NCI-H1436 (cell line): ENCODE results near the gene REEP6.

Experiments
- DNase-seq: peaks from one replicate; lab custom pipeline; 2025; lab: John Stamatoyannopoulos, UW

The REEP6 gene

DNA sequence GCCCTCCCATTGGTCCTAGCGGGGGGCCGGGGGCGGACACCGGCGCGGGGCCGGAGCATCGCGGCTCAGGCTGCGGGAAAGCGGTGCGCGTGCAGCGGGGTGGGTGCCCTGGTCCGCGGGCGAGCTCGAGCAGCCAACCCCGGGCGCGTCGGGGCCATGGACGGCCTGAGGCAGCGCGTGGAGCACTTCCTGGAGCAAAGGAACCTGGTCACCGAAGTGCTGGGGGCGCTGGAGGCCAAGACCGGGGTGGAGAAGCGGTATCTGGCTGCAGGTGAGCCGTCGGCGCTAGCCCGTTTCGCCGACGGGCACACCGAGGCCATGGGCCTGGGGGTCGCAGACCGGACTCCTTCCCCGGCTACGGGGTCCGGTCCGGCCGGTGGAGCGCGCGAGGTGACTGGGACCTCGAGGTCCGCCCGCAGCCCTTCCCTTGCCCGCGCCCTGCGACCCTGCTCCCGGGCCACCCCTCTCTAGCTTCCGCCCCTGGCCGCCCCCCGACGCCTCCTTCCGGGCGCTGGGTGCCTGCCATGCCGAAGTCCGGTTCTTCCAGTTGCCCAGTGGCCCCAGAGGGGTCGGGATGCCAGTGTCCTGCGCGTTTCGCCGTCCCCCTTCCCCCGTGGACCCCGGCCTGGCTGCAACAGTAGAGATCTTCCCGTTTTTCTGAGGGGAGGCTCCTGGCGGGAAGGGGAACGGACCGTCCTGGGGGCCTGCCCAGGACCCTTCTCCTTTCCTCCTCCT lies at the start of gene REEP6:
Gene REEP6, plus strand, starts transcription at position 68 of the 735 bp plus-strand sequence. Its CDS starts 89 bp downstream, at position 157.
- no peak for DNase-seq

DNA sequence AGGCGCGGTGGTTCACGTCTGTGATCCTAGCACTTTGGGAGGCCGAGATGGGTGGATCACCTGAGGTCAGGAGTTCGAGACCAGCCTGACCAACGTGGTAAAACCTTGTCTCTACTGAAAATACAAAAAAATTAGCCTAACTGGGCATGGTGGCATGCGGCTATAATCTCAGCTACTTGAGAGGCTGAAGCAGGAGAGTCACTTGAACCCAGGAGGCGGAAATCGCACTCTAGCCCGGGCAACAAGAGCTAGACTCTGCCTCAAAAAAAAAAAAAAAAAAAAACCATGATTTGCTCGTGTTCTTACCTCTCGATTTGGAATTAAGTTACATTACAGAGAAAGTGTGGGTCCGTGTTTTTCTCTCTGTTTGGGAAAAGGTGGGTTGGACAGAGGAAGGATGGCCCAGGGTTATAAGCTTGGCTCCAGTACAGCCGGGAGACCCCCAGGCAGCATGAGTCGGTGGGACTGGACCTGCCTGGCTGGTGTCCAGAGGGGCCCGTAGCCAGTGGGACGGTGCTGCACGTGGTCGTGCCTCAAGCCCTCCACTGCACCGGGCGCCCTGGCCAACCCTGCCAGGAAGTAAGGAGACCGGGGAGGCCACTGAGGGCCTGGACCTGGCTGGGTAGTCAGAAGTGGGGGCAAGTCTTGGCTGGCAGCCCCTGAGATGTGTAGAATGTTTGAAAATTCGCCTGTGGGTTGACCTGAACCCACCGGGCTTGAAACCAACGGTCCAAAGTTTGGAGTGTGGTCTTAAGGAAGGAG lies 49.1 kb upstream of the REEP6 start:
- no peak for DNase-seq

DNA sequence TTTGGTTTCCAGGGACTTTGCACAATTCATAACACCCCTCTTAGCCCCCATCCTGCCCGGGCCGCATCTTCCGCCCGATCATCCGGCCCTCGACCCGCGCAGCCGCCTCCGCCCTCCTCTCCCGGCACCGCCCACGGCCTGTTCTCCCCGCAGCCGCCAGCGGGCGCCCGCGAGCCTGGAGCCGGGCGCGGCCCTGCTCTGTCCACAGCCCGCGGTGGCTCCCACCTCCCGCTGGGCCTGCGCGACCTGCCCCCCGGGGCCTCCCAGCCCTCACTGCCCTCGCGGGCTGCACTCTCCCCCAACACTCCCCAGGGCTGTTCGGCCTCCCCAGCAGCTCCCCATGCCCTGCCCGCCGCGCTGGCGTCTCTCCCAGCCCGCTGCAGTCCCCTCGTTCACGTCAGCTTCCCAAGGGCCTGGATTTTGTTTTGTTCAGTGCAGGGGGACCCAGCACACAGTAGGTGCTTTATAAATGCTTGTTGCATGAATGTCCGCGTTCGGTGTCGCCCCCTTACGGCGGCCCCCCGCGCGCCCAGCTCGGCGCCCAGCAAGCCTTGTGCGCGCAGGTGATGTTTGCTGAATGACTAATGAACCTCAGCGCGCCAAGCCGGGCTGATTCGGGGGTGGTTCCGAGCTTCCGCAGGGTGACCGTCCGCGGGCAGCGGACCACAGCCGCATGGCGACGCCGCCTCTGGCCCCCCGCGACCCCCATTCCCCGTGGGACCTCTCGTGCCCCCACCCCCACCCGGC lies 45.6 kb upstream of the REEP6 start:
- DNase-seq, result peak; percentile 68

DNA sequence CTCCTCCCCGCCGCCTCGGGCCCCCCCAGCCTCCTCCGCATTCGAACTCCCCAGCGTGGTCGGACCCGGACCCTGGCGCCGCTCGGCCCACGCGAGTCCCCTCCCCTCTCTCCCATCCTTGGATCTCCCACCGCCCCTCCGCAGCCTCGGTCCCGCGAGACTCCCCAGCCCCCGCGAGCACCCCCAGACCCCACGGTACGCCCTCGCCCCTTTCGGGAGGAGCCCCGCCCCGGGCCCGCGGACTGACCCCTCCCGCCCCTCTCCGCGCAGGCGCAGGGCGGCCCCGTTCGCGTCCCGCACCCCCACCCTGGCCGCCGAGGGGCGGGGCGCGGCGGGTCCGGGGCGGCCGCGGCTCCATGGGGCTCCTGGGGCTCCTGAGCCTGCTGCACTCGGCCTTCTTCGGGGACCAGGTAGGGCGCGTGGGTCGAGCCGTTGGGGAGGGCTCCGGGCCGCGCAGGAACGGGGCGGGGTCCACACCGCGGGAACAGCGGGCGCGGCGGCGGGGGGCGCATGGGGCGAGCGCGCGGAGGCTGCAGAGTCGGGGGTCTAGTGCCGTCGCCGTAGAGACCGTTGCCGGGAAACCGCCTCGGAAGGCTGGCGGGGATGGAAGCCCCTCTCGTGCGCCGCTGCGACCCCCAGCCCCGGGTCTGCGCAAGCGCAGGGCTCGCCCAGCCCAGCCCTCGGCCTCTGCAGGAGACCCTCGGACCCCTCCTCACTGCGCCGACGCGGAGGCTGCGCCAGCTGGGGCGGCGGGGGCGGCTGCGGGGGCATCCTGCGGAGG lies 44.9 kb upstream of the REEP6 start:
- peak; percentile 69 for DNase-seq

DNA sequence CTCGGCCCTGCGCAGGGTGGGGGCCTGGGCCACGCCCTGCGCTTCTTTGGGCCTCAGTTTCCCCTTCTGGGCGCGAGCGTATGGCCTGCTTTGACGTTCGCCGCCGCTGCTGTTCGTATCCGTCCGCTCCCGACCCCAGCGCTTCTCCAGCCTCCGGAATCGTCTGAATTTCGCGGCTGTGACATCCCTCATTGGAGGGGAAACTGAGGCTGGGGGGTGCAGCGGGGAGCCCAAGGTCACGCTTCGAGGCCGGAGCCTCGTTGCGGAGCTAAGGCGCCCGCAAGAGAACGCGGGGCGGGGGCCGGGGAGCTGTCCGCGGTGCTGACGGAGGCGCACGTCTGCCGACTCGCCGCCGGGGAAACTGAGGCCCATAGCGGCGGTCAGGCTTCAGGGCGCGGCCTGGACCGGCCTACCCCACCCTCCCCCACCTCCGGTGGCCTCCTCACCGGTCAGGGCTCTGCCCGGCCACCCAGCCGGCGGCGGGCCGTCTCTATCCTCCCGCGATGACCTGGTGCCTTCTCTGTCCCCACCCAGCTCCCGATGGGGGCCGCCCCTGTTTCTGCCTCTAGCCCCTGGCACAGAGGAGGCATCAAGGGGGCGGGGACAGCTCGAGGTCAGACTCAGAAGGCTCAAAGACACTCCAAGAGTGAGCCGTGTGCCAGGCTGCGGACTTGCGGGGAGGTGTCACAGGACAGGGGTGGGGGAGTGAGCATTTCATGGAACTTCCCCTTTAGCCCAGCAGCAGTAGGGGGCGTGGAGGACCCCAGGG lies 44.1 kb upstream of the REEP6 start:
- DNase-seq, result peak; percentile 14

DNA sequence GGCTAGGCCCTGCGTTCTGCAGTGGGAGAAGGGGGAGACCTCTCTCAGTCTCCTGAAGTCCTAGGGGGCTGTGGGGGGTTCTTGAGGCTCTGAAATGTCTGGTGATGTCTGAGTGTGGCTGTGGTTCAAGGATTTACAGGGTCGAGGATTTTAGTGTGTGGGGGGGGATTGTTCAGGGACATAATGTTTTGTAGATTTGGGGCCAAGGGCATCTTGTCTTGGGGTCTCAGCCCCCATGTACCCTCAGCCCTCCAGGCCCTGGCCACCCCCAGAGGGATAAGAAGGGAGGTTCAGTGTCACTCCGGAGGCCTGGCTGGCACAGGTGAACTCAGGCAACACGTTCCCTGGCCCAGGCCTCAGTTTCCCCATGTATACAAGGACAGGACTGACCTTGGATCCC lies 43.5 kb upstream of the REEP6 start:
- no peak for DNase-seq

DNA sequence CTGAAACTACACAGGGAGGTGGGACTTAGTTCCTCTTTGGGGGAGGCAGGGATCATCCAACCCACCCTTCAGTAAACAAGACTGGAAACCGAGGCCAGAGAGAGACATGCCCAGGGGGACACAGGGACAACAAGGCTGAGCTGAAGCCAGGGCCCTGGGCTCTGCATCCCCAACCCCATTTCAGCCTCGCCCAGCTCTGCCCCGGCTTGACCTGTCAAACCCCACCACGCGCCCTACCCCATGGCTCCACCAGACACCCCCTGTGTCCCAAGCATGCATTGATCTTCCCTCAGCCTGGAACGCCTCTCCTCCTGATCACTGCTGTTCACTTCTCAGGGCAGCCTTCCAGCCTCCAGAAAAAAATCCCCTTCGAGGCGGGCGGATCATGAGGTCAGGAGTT lies 43.0 kb upstream of the REEP6 start:
- DNase-seq, result no peak

DNA sequence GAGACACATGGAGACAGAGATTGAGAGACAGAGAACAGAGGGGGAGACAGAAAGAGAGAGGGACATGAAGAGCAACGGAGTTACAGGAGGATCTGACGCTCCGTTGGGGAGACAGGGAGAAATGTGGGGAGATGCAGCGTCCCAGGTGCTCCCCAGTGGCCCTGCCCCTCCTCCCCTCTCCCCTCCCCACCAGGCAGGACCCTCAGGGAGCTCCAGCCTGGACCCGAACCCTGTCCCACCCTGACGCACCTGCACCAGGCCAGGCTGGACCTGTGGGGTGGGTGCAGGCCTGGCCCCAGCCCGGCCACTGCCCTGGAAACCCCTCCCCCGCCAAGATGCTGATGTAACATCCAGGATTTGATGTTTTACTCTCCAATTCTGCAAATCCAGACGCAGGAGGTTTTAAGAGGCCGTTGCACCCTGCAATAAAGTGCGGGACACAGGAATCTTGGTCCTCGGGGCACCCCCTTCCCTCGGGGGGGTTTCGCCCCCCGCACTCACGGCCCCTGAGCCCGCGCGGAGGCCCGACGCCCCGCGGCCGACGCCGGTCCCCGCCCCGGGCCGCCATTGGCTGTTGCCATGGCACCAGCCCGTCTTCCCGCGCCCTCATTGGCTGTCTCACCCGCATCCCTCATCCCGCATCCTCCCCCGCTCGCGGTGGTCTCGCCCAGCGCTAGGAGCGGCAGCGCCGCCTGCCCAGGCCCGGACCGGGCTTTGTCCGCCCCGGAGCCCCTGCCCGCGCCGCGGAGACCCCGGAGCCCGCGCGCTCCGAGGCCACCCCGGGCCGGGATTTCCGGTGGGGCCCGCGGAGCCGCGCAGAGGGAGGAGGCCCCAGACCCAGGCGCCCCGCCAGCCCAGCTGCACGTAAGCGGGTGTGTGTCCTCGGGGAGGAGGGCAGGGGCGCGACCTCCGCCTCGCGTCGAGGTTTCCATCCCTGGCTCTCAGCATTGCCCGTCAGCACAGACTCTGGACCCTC lies 41.2 kb upstream of the REEP6 start, which contains the start of gene APC2:
Gene APC2, plus strand, starts transcription at position 655 of the 976 bp plus-strand sequence. CDS start 2,881 bp downstream, outside the sequence.
- DNase-seq, result peak; percentile 87

DNA sequence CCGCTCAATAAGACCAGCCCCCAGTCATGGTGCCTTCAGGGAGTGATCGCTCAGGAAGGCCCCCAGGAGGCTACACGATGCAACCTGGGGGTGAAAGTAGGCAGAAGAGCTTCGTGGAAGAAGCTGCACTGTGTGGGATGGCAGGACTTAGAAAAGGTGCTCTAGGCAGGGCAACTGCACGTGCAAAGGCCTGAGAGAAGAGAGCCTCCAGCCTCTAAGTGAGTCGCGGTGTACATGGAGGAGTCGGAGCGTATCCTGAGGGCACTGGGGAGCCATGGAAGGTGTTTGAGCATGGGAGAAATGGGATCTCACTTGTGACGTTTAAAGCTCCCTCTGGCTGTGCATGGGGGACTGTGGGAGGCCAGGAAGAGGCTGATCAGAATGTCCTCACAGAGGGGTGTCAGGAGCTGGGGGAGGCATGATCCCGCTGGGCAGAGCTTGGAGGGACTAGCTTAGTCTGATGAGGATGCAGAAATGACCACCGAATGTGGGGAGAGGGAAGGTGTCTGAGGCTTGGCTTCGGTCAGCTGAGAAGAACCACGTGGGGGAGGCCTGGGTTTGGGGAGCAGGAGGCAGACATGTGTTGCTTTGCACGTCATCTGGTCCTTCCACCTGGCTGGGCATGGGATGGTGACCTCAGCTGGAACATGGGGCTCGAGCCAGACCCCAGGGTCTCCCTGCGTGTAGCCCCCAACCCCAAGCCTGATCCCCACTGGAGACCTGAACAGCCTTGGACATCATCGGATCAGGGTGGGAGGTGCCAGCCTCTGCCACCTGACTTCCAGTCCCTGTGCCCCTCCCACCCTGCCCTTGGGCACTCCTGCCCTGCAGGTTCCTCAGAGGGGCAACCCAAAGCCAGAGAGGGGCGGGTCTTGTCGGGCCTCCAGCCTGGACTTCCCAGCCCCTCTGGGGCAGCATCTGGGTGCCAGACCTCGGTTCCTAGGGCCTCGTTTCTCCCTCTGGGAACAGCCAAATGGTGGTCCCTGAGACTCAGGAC lies 39.9 kb upstream of the REEP6 start:
- DNase-seq, result no peak

DNA sequence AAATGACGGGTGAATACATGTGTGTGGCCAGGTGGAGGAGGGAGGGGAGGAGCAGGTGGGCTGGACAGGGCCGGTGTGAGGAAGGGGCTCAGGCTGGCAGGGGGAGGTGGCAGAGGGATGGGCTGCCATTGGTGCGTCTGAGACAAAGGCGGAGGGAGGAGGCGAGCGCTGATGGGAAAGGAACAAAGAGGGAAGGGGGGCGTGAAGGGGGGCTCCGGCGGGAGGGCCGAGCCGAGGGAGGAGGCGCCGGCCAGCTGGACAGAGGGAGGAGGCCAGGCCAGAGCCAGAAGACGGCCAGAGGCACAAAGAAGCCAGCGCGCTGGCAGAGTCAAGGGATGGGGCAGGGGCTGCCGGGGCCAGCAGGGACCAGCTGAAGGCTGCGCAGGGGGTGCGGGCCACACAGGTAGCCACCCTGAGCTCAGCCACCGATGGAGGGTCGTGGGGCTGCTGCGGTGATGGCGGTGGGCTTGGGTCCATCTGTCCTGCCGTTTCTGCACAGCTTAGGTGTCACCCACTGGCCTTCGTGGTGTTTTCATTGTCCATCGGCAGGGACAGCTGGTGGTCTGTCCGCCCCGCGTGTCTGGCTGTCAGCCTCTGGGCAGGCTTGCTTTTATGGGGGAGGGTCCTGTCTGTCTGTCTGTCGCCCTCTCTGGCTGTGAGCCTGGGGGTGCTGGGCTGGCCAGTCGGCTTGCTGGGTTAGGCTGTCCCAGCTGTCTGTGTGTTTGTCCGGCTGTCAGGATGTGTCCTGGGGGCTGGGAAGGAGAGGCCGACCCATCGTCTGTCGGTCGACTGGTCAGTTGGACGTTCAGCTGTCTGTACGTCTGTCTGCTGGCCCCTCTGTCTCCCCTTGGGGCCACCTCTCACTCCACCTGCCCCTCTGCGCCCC lies 38.8 kb upstream of the REEP6 start:
- no peak for DNase-seq

DNA sequence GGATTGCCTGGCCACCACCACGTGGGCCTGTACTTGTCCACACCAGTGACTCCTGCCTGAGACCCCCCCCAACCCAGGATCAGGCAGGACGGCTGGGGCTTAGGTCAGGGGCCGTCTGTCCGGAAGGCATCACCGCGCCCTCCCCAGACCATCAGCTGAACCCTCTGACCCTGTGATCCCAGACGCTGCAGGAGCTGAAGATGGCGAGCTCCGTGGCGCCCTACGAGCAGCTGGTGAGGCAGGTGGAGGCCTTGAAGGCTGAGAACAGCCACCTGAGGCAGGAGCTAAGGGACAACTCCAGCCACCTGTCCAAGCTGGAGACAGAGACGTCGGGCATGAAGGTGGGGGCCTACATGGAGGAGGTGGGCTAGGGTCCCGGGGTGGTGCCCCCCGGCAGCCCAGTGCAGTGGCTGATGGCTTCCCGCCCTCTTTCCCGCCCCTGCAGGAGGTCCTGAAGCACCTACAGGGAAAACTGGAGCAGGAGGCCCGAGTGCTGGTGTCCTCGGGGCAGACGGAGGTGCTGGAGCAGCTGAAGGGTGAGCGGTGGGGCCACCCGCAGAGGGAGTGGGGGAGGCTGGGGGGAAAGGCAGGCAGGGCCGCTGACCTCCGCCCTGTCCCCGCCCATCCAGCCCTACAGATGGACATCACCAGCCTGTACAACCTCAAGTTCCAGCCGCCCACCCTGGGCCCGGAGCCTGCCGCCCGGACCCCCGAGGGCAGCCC lies 38.0 kb upstream of the REEP6 start:
- no peak for DNase-seq

DNA sequence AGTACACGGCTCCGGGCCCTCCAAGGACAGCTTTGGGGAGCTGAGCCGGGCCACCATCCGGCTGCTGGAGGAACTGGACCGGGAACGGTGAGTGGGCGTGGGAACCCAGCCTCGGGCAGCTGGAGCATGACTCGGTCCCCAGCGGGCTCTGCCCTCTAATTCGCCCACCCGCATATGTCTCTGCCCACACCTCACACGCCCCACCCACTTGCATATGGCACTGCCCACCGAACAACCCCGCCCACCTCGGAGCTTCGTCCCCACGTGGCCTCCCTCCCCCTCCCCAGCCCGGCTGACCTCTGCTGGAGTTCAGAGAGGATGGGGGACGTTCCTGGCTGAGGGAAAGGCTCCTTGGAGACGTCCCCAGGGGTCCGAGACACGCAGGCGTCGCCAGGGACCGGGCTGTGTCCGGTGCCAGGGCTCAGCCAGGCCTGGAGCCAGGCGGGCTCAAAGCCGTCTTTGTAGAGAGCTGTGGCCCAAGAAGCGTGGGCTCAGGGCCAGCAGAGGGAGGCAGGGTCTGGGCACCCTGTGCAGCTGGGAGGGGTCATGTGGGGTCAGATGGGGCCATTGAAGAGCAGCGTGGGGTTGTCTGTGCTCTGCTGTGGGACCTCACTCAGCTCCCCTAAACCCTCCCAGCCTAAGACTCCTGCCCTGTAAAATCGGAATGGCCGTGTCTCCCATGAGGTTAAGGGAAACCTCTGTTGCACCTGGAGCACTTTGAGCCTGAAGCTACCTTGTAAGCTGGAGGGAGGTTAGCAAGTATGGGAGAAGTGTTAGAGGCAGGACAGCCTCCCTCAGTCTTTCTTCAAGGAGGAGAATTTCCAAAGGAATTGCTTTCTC lies 37.2 kb upstream of the REEP6 start:
- no peak for DNase-seq

DNA sequence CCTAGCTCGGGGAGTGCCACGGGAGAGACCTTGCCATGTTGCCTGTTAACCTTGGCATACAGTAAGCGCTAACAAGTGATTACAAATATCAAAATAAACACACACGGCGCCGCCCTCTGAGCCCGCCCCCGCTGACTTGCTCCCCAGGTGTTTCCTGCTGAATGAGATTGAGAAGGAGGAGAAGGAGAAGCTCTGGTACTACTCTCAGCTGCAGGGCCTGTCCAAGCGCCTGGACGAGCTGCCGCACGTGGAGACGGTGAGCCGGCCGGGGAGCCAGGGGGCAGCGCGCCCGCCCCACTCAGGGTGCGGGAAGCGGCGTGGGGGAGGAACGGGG lies 36.0 kb upstream of the REEP6 start:
- no peak for DNase-seq

DNA sequence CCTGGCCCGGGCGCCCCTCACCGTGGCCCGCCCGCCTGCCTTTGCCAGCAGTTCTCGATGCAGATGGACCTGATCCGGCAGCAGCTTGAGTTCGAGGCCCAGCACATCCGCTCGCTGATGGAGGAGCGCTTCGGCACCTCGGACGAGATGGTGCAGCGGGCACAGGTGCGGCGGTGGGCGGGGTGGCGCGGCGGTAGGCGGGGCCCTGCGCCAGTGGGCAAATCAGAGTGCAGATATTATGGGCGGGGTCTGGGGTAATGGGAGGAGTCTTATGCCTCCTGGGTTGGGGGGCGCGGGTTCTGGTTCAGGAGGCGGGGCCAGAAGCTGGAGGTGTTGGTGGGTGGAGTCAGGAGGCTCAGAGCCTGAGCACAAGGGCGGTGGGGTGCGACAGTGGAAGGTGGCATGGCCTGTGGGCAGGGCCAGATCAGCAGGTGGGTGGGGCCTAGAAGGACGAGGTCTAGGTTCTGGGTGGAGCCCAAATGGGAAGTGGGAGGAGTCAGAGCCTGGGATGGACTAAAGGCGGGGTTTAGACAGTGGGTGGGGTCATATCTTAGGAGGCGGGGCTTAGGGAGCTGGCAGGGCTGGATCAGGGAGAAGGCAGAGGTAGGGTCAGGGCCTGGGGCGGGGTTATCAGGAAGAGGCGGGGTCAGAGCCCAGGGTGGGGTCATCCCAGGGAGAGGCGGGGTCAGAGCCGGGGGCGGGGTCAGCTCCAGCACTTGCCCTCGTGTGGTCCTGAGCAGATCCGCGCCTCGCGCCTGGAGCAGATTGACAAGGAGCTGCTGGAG lies 35.5 kb upstream of the REEP6 start:
- peak; percentile 48 for DNase-seq
